Measurements from ENCODE around the gene PACRG.

GRCh38 chr6:163254341-163254835 lies 526.6 kb downstream of the PACRG start:
- TF ChIP-seq POLR2A (IDR thresholded peaks at IDR 0.05) (no peak), CTCF (IDR thresholded peaks at IDR 0.05 in 4 of 5, conservative IDR thresholded peaks at IDR 0.05 in 1 of 5) (no peak)

Measured in gastrocnemius medialis (tissue), 4 donors.